Activated CD4-positive, alpha-beta T cell treated with anti-CD3 and anti-CD28 coated beads for 36 hours (primary cell): ENCODE measurements around the gene KRTAP5-3. TPM values are rescaled to one million over a fixed set of nuclear protein-coding genes. Genes with fewer than 3 reads are reported as not detected.

Experiments
- ATAC-seq: fragments of 200-7000 bp; cut with Tn5 transposase; one replicate; pipeline ENCODE4 v1.10.0; 2021; ENCODE audit warnings: mild to moderate bottlenecking, moderate library complexity
- CTCF ChIA-PET: fragments of 350-600 bp; sonication (Branson Sonifier 250); formaldehyde crosslinking; loops from one replicate; lab custom pipeline; 2021; ENCODE audit warnings: antibody characterized with exemption; lab: Charles Lee
- POLR2A ChIA-PET: fragments of 350-600 bp; sonication (Branson Sonifier 250); formaldehyde crosslinking; loops from one replicate; lab custom pipeline; 2021; ENCODE audit warnings: antibody characterized with exemption, inconsistent platforms; lab: Charles Lee
- DNase-seq: peaks from one replicate; pipeline ENCODE4 v3.0.0-alpha.2; 2020
- H3K27ac Mint-ChIP-seq: one replicate; pipeline ENCODE4 v1.8.0; 2021; ENCODE audit warnings: mixed read lengths
- H3K27me3 Mint-ChIP-seq: one replicate; pipeline ENCODE4 v1.8.0; 2021; ENCODE audit warnings: mixed read lengths
- H3K36me3 Mint-ChIP-seq: one replicate; pipeline ENCODE4 v1.8.0; 2021; ENCODE audit warnings: low read depth, mixed read lengths
- H3K4me1 Mint-ChIP-seq: one replicate; pipeline ENCODE4 v1.8.0; 2021; ENCODE audit warnings: mixed read lengths
- H3K4me3 Mint-ChIP-seq: one replicate; pipeline ENCODE4 v1.8.0; 2021; ENCODE audit warnings: mild to moderate bottlenecking, moderate library complexity, mixed read lengths
- H3K9me3 Mint-ChIP-seq: one replicate; pipeline ENCODE4 v1.8.0; 2021; ENCODE audit warnings: low read depth, mixed read lengths
- intact Hi-C, 2 experiments: fragments of 100-400 bp; cut with DNase I in 1 of 2; cut with micrococcal nuclease in 1 of 2; formaldehyde crosslinking; loops; one replicate each; pipeline versions ENCODE4 v1.14.2 to v1.15.1; 2022 to 2024; cut with DNase I, micrococcal nuclease
- total RNA-seq, 2 experiments: library from RNA; stranded (reverse); gene quantifications; one replicate each; pipeline ENCODE4 v1.2.3, GENCODE V29; 2021

Gene KRTAP5-3
- total RNA-seq, 2 experiments from 2014 or later, result not detected

DNA sequence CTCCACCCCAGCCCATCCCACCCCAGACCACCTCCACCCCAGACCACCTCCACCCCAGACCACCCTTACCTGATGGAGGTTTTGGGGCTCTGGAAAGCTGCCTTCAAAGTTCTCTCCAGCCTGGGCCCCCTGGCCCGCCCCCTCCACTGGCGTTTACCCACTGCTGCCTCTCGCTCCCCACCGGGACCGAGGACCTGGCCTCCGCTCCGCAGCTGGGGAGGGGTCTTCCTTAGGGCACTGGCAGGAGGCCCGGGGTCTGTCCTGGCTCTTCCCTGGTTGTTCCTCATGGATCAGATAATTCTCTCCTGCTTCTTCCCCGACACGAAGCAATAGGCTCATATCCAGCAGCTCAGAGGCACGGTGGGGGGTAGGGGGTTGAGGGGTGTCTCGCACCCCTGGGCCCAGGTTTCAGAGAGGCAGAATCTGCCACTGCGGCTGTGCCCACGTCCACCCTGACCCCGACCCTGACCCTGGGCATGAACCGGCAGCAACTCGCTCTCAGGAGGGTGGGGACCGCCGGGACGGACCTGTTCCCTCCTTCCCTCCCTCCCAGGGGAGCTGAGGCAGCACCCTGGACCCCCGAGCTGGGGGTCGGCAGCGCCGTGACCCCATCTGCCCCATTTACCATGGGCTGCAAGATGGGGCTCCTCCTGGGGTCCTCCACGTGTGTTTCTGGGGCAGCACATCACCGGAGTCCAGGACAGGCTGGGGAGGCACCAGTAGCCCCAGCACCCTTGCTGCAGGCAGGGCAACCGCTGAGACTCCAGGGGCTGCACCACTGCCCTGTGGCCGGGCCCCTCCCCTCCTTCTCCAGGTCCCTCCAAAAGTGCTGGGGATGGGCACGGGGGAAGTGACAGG lies 34.3 kb upstream of the KRTAP5-3 start:
- ChIA-PET CTCF (interaction anchor here (0.6 to 1.0 kb wide), 3 partner anchors 9 to 52 kb away, joined by 3 to 4 read pairs (median 3); no protein-coding TSS in a partner anchor), POLR2A (no interaction called here)
- no peak for ATAC-seq
- H3K36me3 Mint-ChIP-seq, result no peaks in the 10 kb centered on the region
- H3K9me3 Mint-ChIP-seq, result no peaks in the 10 kb centered on the region
- intact Hi-C loops, result no loop called here
- DNase-seq, result no peak
- no peak overlapping the region for H3K4me3 Mint-ChIP-seq
- H3K4me1 Mint-ChIP-seq, result no peaks in the 10 kb centered on the region
- no peak overlapping the region for H3K27ac Mint-ChIP-seq
- peaks cover 6% of the 10 kb centered on the region for H3K27me3 Mint-ChIP-seq

DNA sequence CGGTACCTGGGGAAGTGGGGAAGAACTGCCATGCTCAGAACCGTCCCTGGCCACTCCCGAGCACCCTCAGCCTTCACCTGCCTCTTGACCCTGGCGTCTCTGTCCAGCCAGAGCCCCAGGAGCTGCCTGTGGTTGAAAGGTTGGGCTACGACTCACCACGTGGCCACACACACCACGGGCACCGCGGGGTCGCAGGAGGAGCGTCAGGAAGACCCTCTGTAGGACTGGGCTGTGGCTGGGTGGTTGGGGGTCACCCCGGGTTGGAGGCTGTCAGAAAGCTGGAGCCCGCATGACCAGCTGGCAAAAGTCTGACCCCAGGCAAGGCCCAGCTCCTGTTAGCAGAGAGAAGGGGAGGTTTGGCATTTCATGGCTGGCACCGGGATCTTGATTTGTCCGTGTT lies 32.8 kb upstream of the KRTAP5-3 start:
- no peak for DNase-seq
- intact Hi-C loops, result no loop called here

DNA sequence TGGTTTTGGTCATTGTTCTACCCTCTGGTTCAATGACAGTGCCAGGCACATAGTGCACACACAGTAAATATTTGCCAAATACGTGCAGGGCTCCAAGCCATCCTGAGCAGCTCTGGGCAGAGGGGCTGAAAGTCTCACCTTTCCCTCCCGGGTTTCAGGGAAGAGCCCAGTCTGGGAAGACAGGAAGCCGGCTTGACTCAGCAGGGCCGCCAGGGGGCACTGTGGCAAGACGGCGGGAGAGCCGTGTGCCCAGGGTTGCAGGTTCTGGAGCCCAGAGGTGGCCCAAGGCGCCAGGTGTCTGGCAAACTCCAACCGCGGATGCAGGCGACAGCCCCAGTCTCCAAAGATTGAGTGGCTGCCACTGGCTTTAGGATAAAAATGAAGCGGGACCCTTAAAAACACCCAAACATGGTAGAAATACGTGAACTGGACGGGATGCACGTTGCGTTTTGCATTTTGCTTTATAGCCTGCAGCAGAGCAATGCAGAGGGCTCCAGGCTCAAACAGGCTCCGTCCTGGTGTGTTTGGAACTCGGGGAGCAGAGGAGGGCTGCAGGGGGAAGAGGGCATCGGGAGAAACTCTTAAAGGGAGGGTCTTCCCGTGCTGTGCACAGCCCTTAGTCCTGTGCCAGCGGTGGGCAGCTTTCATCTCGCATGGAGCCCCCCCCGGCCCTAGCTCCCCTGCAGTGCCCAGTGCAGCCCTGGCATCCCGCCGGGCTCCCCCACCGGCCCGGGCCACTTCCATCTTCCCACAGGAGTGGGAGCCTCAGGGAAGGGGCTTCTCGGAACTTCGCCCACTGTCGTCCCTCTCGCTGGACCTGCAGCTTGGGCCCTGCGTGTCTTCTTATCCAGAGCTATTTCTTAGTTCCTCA lies 32.0 kb upstream of the KRTAP5-3 start:
- ChIA-PET POLR2A (no interaction called here), CTCF (interaction anchor here (0.5 to 1.7 kb wide), 10 partner anchors 11 to 1117 kb away, joined by 3 to 9 read pairs (median 3); no protein-coding TSS in a partner anchor)
- Mint-ChIP-seq H3K4me1 (no peaks in the 10 kb centered on the region), H3K4me3 (no peak overlapping the region), H3K27ac (no peak overlapping the region), H3K27me3 (peaks cover 6% of the 10 kb centered on the region), H3K36me3 (no peaks in the 10 kb centered on the region), H3K9me3 (no peaks in the 10 kb centered on the region)
- intact Hi-C loops, result no loop called here
- ATAC-seq (peak; percentile 49), DNase-seq (peak; percentile 54)

More for the DNA sequence above, 32.8 kb upstream of the KRTAP5-3 start:
- ChIA-PET CTCF (interaction anchor here (0.7 to 1.7 kb wide), 4 partner anchors 10 to 112 kb away, joined by 3 to 9 read pairs (median 4); no protein-coding TSS in a partner anchor), POLR2A (no interaction called here)
- no peak for ATAC-seq
- Mint-ChIP-seq H3K4me1 (no peaks in the 10 kb centered on the region), H3K9me3 (no peaks in the 10 kb centered on the region), H3K27ac (no peak overlapping the region), H3K4me3 (no peak overlapping the region), H3K36me3 (no peaks in the 10 kb centered on the region), H3K27me3 (peaks cover 6% of the 10 kb centered on the region)

DNA sequence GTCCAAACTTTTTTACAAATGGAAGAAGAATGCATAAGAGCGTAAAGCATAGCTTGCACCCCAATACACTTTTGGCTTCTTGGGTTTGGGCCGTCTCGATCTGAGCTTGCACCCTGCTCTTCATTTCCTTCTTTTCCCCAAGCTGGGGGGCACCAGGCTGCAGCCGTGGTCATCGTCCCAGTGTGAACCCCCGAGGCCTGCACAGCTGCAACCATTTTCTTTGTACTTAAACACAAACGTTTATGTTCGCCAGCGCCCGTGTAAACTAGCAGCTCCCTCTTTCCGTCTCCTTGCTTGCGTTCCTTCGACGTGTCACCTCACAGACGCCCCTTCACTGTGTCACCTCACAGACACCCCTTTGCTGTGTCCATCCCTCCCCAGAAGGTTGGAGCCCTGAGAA lies 31.4 kb upstream of the KRTAP5-3 start:
- intact Hi-C loops, result no loop called here
- CTCF ChIA-PET, result interaction anchor here (0.5 to 1.2 kb wide), 8 partner anchors 9 to 1116 kb away, joined by 3 to 4 read pairs (median 3); no protein-coding TSS in a partner anchor
- DNase-seq (no peak), ATAC-seq (no peak)
- POLR2A ChIA-PET, result no interaction called here
- Mint-ChIP-seq H3K9me3 (no peaks in the 10 kb centered on the region), H3K27ac (no peak overlapping the region), H3K27me3 (peaks cover 6% of the 10 kb centered on the region), H3K36me3 (no peaks in the 10 kb centered on the region), H3K4me3 (no peak overlapping the region), H3K4me1 (no peaks in the 10 kb centered on the region)

DNA sequence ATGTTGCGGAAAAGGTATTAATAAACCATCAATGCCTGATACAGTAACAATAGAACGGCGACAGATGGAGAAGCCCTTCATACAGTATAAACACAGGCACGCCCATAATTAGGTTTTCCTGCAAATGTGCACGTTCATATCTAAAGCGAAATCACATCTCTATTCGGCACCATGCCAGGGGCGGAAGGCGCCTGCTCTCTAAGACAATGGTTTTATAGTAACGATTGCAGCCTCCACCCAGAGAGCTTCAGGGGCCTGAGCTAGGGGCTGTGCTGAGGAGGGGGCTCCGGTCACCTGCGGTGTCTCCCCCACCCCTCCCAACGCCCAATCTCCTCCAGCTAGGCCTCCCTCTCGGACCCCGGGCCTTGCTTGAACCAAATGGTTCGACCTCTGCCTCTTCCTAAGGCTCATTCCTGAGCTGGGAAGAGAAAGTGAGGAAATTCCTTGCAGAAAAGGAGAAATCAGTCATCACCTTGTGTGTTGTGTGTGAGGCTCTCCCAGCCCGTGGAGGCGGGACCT lies 30.9 kb upstream of the KRTAP5-3 start:
- Mint-ChIP-seq H3K27me3 (peaks cover 5% of the 10 kb centered on the region), H3K27ac (no peak overlapping the region), H3K4me1 (no peaks in the 10 kb centered on the region), H3K36me3 (no peaks in the 10 kb centered on the region), H3K4me3 (no peak overlapping the region), H3K9me3 (no peaks in the 10 kb centered on the region)
- intact Hi-C loops, result no loop called here
- CTCF ChIA-PET, result interaction anchor here (0.6 to 1.2 kb wide), 8 partner anchors 9 to 1116 kb away, joined by 3 to 4 read pairs (median 3); no protein-coding TSS in a partner anchor
- POLR2A ChIA-PET, result no interaction called here
- no peak for ATAC-seq
- DNase-seq, result no peak

DNA sequence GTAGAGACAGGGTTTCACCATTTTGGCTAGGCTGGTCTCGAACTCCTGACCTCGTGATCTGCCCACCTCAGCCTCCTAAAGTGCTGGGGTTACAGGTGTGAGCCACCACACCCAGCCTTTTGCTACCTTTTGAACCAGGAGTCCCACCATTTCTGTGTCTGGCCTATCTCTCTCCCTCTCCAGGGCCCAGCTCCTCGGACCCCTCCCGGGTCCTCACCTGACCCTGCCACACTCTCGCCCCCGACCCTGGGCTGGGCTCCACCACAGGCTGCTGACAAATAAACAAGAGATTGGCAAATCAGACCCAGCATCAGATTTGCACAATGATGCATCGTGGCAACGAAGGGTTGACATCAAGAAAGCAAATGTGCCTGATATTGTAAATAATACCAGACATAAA lies 30.1 kb upstream of the KRTAP5-3 start:
- Mint-ChIP-seq H3K9me3 (no peaks in the 10 kb centered on the region), H3K27me3 (peaks cover 5% of the 10 kb centered on the region), H3K36me3 (no peaks in the 10 kb centered on the region), H3K4me3 (no peak overlapping the region), H3K27ac (no peak overlapping the region), H3K4me1 (no peaks in the 10 kb centered on the region)
- DNase-seq (no peak), ATAC-seq (no peak)
- intact Hi-C loops, result no loop called here
- CTCF ChIA-PET, result interaction anchor here (1.4 to 1.7 kb wide), 2 partner anchors 9 to 14 kb away, joined by 5 to 7 read pairs; partner anchors contain the start of gene KRTAP5-5
- POLR2A ChIA-PET, result no interaction called here

DNA sequence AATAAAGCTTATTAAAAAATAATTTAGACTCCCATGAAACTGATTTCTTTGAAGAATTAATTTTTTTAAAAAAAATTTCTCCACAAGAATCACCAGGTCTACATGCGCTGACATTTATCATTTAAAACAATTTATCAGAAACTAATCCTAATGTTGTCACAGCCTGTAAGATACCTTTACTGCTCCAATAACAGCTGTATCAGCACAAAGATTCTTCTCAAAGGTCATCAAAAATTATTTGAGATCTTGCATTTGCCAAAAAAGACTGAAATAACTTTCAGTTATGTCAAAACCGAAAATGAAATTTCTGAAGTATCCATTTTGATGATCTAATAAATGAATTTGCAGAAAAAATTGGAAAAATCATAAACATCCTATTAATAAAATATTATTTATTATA lies 29.4 kb upstream of the KRTAP5-3 start:
- no peak for DNase-seq
- H3K4me3 Mint-ChIP-seq, result no peak overlapping the region
- intact Hi-C loops, result no loop called here
- H3K27ac Mint-ChIP-seq, result no peak overlapping the region
- no peaks in the 10 kb centered on the region for H3K36me3 Mint-ChIP-seq
- ChIA-PET POLR2A (no interaction called here), CTCF (interaction anchor here (0.8 to 1.7 kb wide), 4 partner anchors 8 to 513 kb away, joined by 3 to 7 read pairs (median 4); partner anchors contain the start of gene KRTAP5-5)
- H3K27me3 Mint-ChIP-seq, result peaks cover 5% of the 10 kb centered on the region
- no peaks in the 10 kb centered on the region for H3K4me1 Mint-ChIP-seq
- no peak for ATAC-seq
- H3K9me3 Mint-ChIP-seq, result no peaks in the 10 kb centered on the region

DNA sequence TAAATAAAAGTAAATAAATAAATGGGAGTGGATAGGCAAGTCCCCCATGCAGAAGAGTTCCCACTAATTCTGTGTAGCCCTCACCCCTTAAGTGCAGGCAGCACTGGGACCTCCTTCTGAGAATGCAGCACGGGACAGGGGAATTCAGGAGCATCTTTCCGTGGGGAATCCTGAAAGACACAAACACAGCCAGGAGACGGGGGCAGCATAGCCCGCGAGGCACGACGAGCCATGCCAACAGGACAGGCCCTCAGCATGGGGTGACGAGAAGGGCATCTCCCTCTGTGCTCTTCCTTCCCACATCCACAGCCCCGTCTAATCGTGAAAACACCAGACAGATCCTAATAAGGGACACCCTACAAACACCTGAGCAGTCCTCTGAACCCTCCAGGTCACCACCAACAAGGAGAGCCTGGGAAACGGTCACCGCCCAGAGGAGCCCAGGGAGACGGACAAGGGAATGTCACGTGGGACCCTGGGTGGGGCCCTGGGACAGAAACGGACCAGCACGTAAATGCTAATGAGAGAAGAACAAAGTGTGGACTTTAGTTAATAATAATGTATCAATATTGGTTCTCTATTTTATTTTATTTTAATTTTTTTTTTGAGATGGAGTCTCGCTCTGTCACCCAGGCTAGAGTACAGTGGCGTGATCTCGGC lies 28.2 kb upstream of the KRTAP5-3 start:
- Mint-ChIP-seq H3K4me3 (no peak overlapping the region), H3K36me3 (no peaks in the 10 kb centered on the region), H3K9me3 (no peaks in the 10 kb centered on the region), H3K4me1 (peaks cover 2% of the 10 kb centered on the region), H3K27ac (no peak overlapping the region), H3K27me3 (peaks cover 10% of the 10 kb centered on the region)
- ChIA-PET POLR2A (no interaction called here), CTCF (interaction anchor here (0.6 kb wide), 1 partner anchor 269 kb away, joined by 3 read pairs; no protein-coding TSS in a partner anchor)
- intact Hi-C loops, result no loop called here
- ATAC-seq, result no peak
- no peak for DNase-seq

DNA sequence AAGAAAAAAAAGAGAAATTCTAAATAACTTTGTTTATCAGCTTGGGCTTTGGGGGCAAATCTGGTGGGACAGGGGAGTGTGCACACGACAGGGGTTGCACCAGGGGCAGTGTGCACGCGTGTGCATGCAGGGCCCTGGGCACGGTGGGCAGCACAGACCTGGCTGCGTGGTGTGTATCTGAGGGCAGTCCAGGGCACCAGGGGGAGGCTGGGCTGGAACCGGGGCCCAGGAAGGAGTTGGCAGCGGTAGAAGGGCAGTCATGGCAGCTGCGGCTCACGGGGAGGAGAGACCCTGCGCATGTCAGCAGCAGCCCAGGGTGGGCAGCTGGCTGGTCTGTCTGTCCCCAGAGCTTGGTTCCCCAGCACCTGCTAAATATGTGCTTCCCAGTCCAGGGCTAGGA lies 25.6 kb upstream of the KRTAP5-3 start:
- no peaks in the 10 kb centered on the region for H3K36me3 Mint-ChIP-seq
- no peak overlapping the region for H3K27ac Mint-ChIP-seq
- ChIA-PET CTCF (interaction anchor here (0.6 to 2.2 kb wide), 7 partner anchors 9 to 519 kb away, joined by 3 to 6 read pairs (median 4); no protein-coding TSS in a partner anchor), POLR2A (no interaction called here)
- peaks cover 16% of the 10 kb centered on the region for H3K27me3 Mint-ChIP-seq
- intact Hi-C loops, result no loop called here
- no peaks in the 10 kb centered on the region for H3K9me3 Mint-ChIP-seq
- peaks cover 4% of the 10 kb centered on the region for H3K4me1 Mint-ChIP-seq
- no peak for DNase-seq
- no peak for ATAC-seq
- no peak overlapping the region for H3K4me3 Mint-ChIP-seq

DNA sequence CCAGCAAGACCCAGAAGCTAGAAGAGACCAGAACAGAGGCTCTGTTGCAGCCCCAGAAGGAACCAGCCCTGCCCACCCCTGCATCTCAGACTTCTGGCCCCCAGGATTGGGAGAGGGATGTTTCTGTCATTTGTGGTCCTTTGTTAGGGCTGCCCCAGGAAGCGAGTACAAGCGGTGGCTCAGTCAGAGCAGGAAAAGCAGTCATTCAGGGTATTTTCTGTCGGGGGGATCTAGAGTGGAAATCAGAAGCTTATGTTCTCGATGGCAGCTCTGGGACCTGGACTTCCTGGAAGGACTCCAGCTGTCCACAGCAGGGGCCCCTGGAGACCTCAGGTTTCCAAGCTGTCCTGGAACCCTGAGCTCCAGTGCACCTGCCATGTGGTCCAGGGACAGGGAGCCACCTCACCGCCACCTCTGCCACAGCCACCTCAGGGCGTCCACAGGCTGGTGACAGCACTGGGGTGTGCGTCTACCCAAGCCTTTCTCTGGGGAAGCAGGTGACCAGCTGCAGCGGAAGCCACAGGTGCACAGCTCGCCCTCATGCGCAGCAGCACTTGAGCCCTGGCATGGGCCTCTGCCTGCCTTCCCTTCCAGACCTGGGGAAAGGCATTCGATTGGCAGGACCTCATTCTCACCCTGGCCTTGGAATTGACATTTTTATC lies 23.9 kb upstream of the KRTAP5-3 start:
- no peaks in the 10 kb centered on the region for H3K36me3 Mint-ChIP-seq
- H3K4me1 Mint-ChIP-seq, result peaks cover 5% of the 10 kb centered on the region
- peaks cover 17% of the 10 kb centered on the region for H3K27me3 Mint-ChIP-seq
- ATAC-seq (no peak), DNase-seq (no peak)
- H3K27ac Mint-ChIP-seq, result no peak overlapping the region
- intact Hi-C loops, result no loop called here
- POLR2A ChIA-PET, result no interaction called here
- no peaks in the 10 kb centered on the region for H3K9me3 Mint-ChIP-seq
- CTCF ChIA-PET, result interaction anchor here (1.0 to 2.2 kb wide), 3 partner anchors 20 to 62 kb away, joined by 4 to 6 read pairs (median 5); no protein-coding TSS in a partner anchor
- no peak overlapping the region for H3K4me3 Mint-ChIP-seq
